Neural cell (in vitro differentiated cells): ENCODE results near the gene RAB1A. TPM values are rescaled to one million over a fixed set of nuclear protein-coding genes. Genes with fewer than 3 reads are reported as not detected.

Source experiments
- H2AFZ ChIP-seq: fragments of 200-600, 300-800 bp; sonication (generic), shearing (Covaris generic); 2 replicates; pipeline ENCODE4 v1.6.0; 2014; ENCODE audit warnings: low read depth, mild to moderate bottlenecking, antibody characterized with exemption, low read length, moderate library complexity
- H3F3A ChIP-seq: fragments of 200-600 bp; shearing (Covaris generic); 2 replicates; pipeline ENCODE4 v1.6.1; 2016; ENCODE audit warnings: mild to moderate bottlenecking, moderate library complexity, mixed read lengths, antibody characterized with exemption, low read length; ENCODE audit not compliant: insufficient read depth, poor library complexity, severe bottlenecking
- H3K27ac ChIP-seq: fragments of 200-600, 300-800 bp; sonication (generic), shearing (Covaris generic); 2 replicates; pipeline ENCODE4 v1.5.1; 2014; ENCODE audit warnings: mild to moderate bottlenecking, low read length, moderate library complexity
- H3K27me3 ChIP-seq: fragments of 300-800, 200-600 bp; sonication (generic), shearing (Covaris generic); 2 replicates; pipeline ENCODE4 v1.6.0; 2014; ENCODE audit warnings: mild to moderate bottlenecking, low read depth, low read length, moderate library complexity; ENCODE audit not compliant: insufficient read depth
- H3K36me3 ChIP-seq: fragments of 300-800, 200-600 bp; sonication (generic), shearing (Covaris generic); 2 replicates; pipeline ENCODE4 v1.5.1; 2014; ENCODE audit warnings: mild to moderate bottlenecking, antibody characterized with exemption, low read length, moderate library complexity; ENCODE audit not compliant: insufficient read depth
- H3K4me2 ChIP-seq: fragments of 300-800, 200-600 bp; sonication (generic), shearing (Covaris generic); 2 replicates; pipeline ENCODE4 v1.6.0; 2014; ENCODE audit warnings: mild to moderate bottlenecking, low read length
- H3K4me3 ChIP-seq: fragments of 300-800, 200-600 bp; sonication (generic), shearing (Covaris generic); 2 replicates; pipeline ENCODE4 v1.5.1; 2014; ENCODE audit warnings: mild to moderate bottlenecking, low read length, moderate library complexity
- H3K79me2 ChIP-seq: fragments of 200-600 bp; shearing (Covaris generic); replicated peaks from 2 replicates; pipeline ENCODE4 v1.6.0; 2014; ENCODE audit warnings: mild to moderate bottlenecking, low read length, moderate library complexity; ENCODE audit not compliant: insufficient read depth
- H3K9ac ChIP-seq: fragments of 300-800, 200-600 bp; sonication (generic), shearing (Covaris generic); 2 replicates; pipeline ENCODE4 v1.6.1; 2016; ENCODE audit warnings: mild to moderate bottlenecking, low read length, mixed read lengths
- H3K9me2 ChIP-seq: fragments of 200-600 bp; shearing (Covaris generic); 2 replicates; pipeline ENCODE4 v1.6.1; 2016; ENCODE audit warnings: mild to moderate bottlenecking, low read length, mixed read lengths; ENCODE audit not compliant: insufficient read depth
- H3K9me3 ChIP-seq: fragments of 200-600, 300-800 bp; sonication (generic), shearing (Covaris generic); 2 replicates; pipeline ENCODE4 v1.6.1; 2016; ENCODE audit warnings: mild to moderate bottlenecking, mixed run types, low read length, moderate library complexity, mixed read lengths
- H4K20me1 ChIP-seq: fragments of 200-600 bp; shearing (Covaris generic); 2 replicates; pipeline ENCODE4 v1.6.1; 2016; ENCODE audit warnings: mild to moderate bottlenecking, mixed run types; ENCODE audit not compliant: insufficient read depth
- CTCF ChIP-seq: fragments of 450-650 bp; IDR thresholded peaks from 2 replicates; pipeline ENCODE4 v1.5.1; 2014; ENCODE audit warnings: antibody characterized with exemption, mild to moderate bottlenecking, moderate library complexity; ENCODE audit not compliant: poor library complexity, severe bottlenecking
- EP300 ChIP-seq: fragments of 450-650 bp; conservative IDR thresholded peaks from 2 replicates; pipeline ENCODE4 v1.6.1; 2014; ENCODE audit warnings: antibody characterized with exemption, mild to moderate bottlenecking, moderate library complexity; ENCODE audit not compliant: poor library complexity, severe bottlenecking
- EZH2 ChIP-seq: fragments of 200-600, 300-800 bp; shearing (Covaris generic), sonication (generic); IDR thresholded peaks from 2 replicates; pipeline ENCODE4 v1.6.1; 2014; ENCODE audit warnings: antibody characterized with exemption, low read length, borderline replicate concordance, mild to moderate bottlenecking; ENCODE audit not compliant: insufficient read depth, poor library complexity, severe bottlenecking
- MXI1 ChIP-seq: fragments of 450-650 bp; conservative IDR thresholded peaks from 2 replicates; pipeline ENCODE4 v1.6.1; 2014; ENCODE audit warnings: antibody characterized with exemption, mild to moderate bottlenecking; ENCODE audit not compliant: poor library complexity, severe bottlenecking
- POLR2AphosphoS5 ChIP-seq: IDR thresholded peaks from 2 replicates; pipeline ENCODE4 v1.6.1; 2012
- RAD21 ChIP-seq: fragments of 450-650 bp; conservative IDR thresholded peaks from 2 replicates; pipeline ENCODE4 v1.6.1; 2014; ENCODE audit warnings: antibody characterized with exemption, mild to moderate bottlenecking, moderate library complexity
- SMC3 ChIP-seq: fragments of 450-650 bp; conservative IDR thresholded peaks from 2 replicates; pipeline ENCODE4 v1.6.1; 2014; ENCODE audit warnings: antibody characterized with exemption, mild to moderate bottlenecking, moderate library complexity; ENCODE audit not compliant: poor library complexity
- TAF1 ChIP-seq: IDR thresholded peaks from 2 replicates; pipeline ENCODE4 v1.6.1; 2012; ENCODE audit warnings: low read depth
- polyA plus RNA-seq: library from polyadenylated mRNA; depleted of rRNA; stranded (reverse); fragments of >200 nt; gene quantifications from 2 replicates; pipeline ENCODE4 v1.2.3, GENCODE V29; 2014
- TF ChIP-seq, protein P1 (sequence below): IDR thresholded peaks from 2 replicates; pipeline ENCODE4 v1.6.1; 2012; ENCODE audit warnings: borderline replicate concordance

Gene RAB1A
- polyA plus RNA-seq, 1 donor from 2014 or later = 240 TPM

- Histone ChIP-seq H4K20me1 (peaks cover 6% of the 10 kb centered on the region), H3K27ac (no peak overlapping the region), H3K36me3 (no peaks in the 10 kb centered on the region), H2AFZ (no peak overlapping the region), H3K9me3 (no peaks in the 10 kb centered on the region), H3K4me2 (no peak overlapping the region), H3K4me3 (no peak overlapping the region), H3K79me2 (peaks cover 67% of the 10 kb centered on the region), H3K9me2 (no peaks in the 10 kb centered on the region), H3K9ac (no peak overlapping the region), H3K27me3 (no peaks in the 10 kb centered on the region), H3F3A (no peaks in the 10 kb centered on the region)
- TF ChIP-seq CTCF = no peak
- TF ChIP-seq TAF1 = no peak
These were observed 66.8 kb downstream of the RAB1A start for GRCh38 chr2:65062843-65063825.

GRCh38 chr2:65061910-65062339 is 68.0 kb downstream of the RAB1A start:
- Histone ChIP-seq H3K27ac (no peak overlapping the region), H2AFZ (no peak overlapping the region), H3K4me2 (no peak overlapping the region), H3K36me3 (no peaks in the 10 kb centered on the region), H3F3A (no peaks in the 10 kb centered on the region), H3K9me2 (no peaks in the 10 kb centered on the region), H4K20me1 (peaks cover 6% of the 10 kb centered on the region), H3K9ac (no peak overlapping the region), H3K4me3 (no peak overlapping the region), H3K27me3 (no peaks in the 10 kb centered on the region), H3K9me3 (no peaks in the 10 kb centered on the region), H3K79me2 (peaks cover 79% of the 10 kb centered on the region)
- no peak for TF ChIP-seq POLR2AphosphoS5
- TF ChIP-seq TAF1 = no peak
- no peak for TF ChIP-seq MXI1
- no peak for TF ChIP-seq RAD21
- TF ChIP-seq EP300 = no peak
- TF ChIP-seq, protein P1, sequence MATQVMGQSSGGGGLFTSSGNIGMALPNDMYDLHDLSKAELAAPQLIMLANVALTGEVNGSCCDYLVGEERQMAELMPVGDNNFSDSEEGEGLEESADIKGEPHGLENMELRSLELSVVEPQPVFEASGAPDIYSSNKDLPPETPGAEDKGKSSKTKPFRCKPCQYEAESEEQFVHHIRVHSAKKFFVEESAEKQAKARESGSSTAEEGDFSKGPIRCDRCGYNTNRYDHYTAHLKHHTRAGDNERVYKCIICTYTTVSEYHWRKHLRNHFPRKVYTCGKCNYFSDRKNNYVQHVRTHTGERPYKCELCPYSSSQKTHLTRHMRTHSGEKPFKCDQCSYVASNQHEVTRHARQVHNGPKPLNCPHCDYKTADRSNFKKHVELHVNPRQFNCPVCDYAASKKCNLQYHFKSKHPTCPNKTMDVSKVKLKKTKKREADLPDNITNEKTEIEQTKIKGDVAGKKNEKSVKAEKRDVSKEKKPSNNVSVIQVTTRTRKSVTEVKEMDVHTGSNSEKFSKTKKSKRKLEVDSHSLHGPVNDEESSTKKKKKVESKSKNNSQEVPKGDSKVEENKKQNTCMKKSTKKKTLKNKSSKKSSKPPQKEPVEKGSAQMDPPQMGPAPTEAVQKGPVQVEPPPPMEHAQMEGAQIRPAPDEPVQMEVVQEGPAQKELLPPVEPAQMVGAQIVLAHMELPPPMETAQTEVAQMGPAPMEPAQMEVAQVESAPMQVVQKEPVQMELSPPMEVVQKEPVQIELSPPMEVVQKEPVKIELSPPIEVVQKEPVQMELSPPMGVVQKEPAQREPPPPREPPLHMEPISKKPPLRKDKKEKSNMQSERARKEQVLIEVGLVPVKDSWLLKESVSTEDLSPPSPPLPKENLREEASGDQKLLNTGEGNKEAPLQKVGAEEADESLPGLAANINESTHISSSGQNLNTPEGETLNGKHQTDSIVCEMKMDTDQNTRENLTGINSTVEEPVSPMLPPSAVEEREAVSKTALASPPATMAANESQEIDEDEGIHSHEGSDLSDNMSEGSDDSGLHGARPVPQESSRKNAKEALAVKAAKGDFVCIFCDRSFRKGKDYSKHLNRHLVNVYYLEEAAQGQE = no peak
- TF ChIP-seq SMC3 = no peak
- no peak for TF ChIP-seq EZH2
- no peak for TF ChIP-seq CTCF
